ENCODE measurements around the gene GFOD1.
A peak's percentile ranks its signal among the peaks of the same experiment; 100 is the strongest.

Gene GFOD1

DNA sequence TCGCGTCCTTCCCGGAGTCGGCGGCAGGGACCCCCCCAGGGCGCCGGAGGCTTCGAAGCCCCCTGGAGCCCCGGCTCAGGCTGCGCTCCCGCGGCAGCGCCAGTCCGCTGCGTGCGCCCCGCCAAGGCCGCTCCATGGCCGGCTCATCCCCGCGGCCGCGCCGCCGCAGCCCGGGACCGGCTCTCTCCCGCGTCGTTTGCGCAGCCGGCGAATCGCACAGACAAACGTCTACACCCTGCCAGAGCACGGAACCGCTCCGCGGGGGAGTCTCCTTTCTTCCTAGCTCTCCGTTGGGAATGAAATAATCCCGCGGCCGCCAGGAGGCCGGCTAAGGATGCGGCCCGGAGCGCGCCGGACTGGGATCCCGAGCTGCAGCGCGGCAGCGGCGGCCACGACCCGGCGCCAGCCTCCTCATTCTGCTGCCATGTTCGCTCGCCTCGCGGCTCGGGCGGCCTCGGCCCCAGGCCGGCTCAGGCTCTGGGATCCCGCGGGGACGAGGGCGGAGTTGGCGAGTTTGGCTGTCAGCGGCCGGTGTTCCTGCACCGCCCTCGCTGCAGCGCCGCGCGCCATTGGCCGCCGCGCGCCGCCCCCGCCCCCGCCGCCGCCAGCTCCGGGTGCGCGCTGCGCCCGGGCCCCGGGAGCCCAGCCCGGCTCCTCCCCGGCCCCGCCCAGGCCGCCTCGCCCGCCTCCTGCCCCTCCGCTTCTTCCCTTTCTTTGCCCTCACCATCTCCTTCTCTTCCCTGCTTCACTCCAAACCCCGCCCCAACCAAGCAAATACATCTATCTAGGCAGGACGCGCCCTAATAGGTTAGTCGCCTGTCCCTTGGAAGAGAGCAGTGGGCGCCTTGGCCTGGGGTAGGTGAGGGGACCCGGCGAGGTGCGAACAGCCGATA, at the start of gene GFOD1:
GFOD1 (minus strand) TSS at position 479 of the 893 bp plus-strand sequence. CDS start 710 bp downstream, outside the sequence.
- no peaks in the 10 kb centered on the region for H3K9me3 ChIP-seq (ENCODE audit: control insufficient read depth in 1 of 2, low read length in 2 of 2)
- peaks cover 0 to 13% of the 10 kb centered on the region in 2 donors for H3K4me1 ChIP-seq (ENCODE audit: control insufficient read depth in 1 of 2, insufficient read depth in 2 of 2, low read length in 2 of 2)
- H3K27ac ChIP-seq (ENCODE audit: low read length) = peak within 1 kb of the TSS; percentile 69
- H3K36me3 ChIP-seq (ENCODE audit: control insufficient read depth in 1 of 2, insufficient read depth in 2 of 2, low read length in 2 of 2) = no peaks in the 10 kb centered on the region
- peak within 1 kb of the TSS; percentile 86 to 95 for H3K4me3 ChIP-seq (ENCODE audit: low read depth in 1 of 2, low read length in 2 of 2)
- no peaks in the 10 kb centered on the region for H3K27me3 ChIP-seq (ENCODE audit: low read depth, low read length)

DNA sequence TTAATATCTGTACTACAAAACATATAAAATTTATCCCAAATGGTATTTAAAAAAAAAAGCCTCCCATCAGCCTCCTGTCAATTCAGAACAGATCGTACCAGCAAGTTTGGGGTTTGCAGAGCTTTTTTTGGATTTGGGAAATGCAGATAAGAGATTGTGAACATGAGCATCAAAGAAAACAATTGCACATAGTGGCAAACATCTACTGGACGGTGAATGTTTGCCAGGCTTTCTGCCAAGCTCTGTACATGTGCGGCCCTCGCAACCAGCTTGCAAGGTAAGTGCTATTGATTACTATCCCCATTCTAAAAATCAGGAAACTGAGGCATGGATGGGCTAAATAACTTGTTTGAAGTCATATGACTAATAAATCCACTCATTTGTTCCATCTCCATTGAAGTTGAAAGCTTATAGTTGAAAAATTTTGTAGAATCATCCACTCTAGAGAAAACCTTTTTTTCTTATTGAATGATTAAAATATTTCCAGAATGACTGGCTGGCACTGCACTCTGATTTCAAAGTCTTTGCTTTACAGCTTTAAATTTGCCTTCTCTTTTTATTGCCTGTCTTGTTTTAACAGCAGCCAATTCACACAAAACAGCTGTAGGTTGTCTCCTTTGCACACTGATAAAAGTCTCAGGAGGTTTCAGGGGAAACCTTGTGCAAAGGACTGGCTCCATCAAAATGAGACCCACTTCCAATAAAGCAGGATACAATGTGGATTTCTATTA, 49.6 kb upstream of the GFOD1 start:
- H3K27ac ChIP-seq (ENCODE audit: low read length) = no peak overlapping the region
- H3K4me1 ChIP-seq (ENCODE audit: control insufficient read depth in 1 of 2, insufficient read depth in 2 of 2, low read length in 2 of 2) = no peaks in the 10 kb centered on the region
- no peaks in the 10 kb centered on the region for H3K9me3 ChIP-seq (ENCODE audit: control insufficient read depth in 1 of 2, low read length in 2 of 2)
- H3K27me3 ChIP-seq (ENCODE audit: low read depth, low read length) = no peaks in the 10 kb centered on the region
- H3K36me3 ChIP-seq (ENCODE audit: control insufficient read depth in 1 of 2, insufficient read depth in 2 of 2, low read length in 2 of 2) = no peaks in the 10 kb centered on the region
- no peak overlapping the region for H3K4me3 ChIP-seq (ENCODE audit: low read depth in 1 of 2, low read length in 2 of 2)

DNA sequence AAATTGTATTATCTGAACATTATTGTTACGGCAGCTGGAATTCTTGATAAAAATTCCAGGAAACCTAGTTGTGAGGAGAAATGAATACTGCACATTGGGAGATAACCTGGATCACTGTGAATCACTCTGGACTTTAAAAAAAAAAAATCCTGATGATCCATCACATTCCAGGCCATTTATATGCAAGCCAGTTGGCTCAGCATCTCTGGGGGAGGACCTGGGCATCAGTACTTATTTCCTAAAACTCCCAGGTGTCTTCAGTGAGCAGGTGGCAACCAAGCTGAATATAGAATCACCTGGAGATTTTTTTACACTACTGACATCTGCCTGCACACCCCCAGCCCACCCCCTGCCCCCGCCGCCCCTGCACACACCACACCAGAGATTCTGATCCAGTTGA, 47.9 kb upstream of the GFOD1 start:
- Histone ChIP-seq H3K27ac (ENCODE audit: low read length) (no peak overlapping the region), H3K36me3 (ENCODE audit: control insufficient read depth in 1 of 2, insufficient read depth in 2 of 2, low read length in 2 of 2) (no peaks in the 10 kb centered on the region), H3K9me3 (ENCODE audit: control insufficient read depth in 1 of 2, low read length in 2 of 2) (no peaks in the 10 kb centered on the region), H3K4me1 (ENCODE audit: control insufficient read depth in 1 of 2, insufficient read depth in 2 of 2, low read length in 2 of 2) (no peaks in the 10 kb centered on the region), H3K27me3 (ENCODE audit: low read depth, low read length) (no peaks in the 10 kb centered on the region), H3K4me3 (ENCODE audit: low read depth in 1 of 2, low read length in 2 of 2) (no peak overlapping the region)

- no peak overlapping the region for H3K27ac ChIP-seq (ENCODE audit: low read length)
- H3K27me3 ChIP-seq (ENCODE audit: low read depth, low read length) = no peaks in the 10 kb centered on the region
- no peaks in the 10 kb centered on the region for H3K4me1 ChIP-seq (ENCODE audit: control insufficient read depth in 1 of 2, insufficient read depth in 2 of 2, low read length in 2 of 2)
- no peaks in the 10 kb centered on the region for H3K36me3 ChIP-seq (ENCODE audit: control insufficient read depth in 1 of 2, insufficient read depth in 2 of 2, low read length in 2 of 2)
- no peak overlapping the region for H3K4me3 ChIP-seq (ENCODE audit: low read depth in 1 of 2, low read length in 2 of 2)
- H3K9me3 ChIP-seq (ENCODE audit: control insufficient read depth in 1 of 2, low read length in 2 of 2) = no peaks in the 10 kb centered on the region
Observed at GRCh38 chr6:13534536-13534935, 47.1 kb upstream of the GFOD1 start.

DNA sequence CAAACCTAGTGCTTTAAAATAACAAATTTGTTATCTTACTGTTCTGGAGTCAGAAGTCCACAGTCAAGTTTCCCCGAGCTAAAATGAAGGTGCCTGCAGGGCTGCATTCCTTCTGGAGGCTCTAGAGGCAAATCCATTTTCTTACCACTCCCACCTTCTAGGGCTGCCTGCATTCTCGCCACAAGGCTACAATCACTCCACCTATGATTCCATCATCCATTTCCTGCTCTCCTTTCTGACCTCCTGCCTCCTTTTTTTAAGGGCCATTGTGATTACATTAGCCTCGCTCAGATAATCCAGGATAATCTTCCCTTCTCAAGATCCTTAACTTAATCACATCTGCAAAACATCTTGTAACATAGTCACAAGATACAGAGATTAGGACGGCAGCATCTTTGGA, 44.6 kb upstream of the GFOD1 start:
- Histone ChIP-seq H3K27ac (ENCODE audit: low read length) (no peak overlapping the region), H3K9me3 (ENCODE audit: control insufficient read depth in 1 of 2, low read length in 2 of 2) (no peaks in the 10 kb centered on the region), H3K36me3 (ENCODE audit: control insufficient read depth in 1 of 2, insufficient read depth in 2 of 2, low read length in 2 of 2) (no peaks in the 10 kb centered on the region), H3K4me1 (ENCODE audit: control insufficient read depth in 1 of 2, insufficient read depth in 2 of 2, low read length in 2 of 2) (no peaks in the 10 kb centered on the region), H3K27me3 (ENCODE audit: low read depth, low read length) (no peaks in the 10 kb centered on the region), H3K4me3 (ENCODE audit: low read depth in 1 of 2, low read length in 2 of 2) (no peak overlapping the region)

- no peaks in the 10 kb centered on the region for H3K36me3 ChIP-seq (ENCODE audit: control insufficient read depth in 1 of 2, insufficient read depth in 2 of 2, low read length in 2 of 2)
Observed at GRCh38 chr6:13528777-13529343, 41.5 kb upstream of the GFOD1 start.

GRCh38 chr6:13528232-13528631, 40.8 kb upstream of the GFOD1 start:
- no peaks in the 10 kb centered on the region for H3K9me3 ChIP-seq (ENCODE audit: control insufficient read depth in 1 of 2, low read length in 2 of 2)
- H3K36me3 ChIP-seq (ENCODE audit: control insufficient read depth in 1 of 2, insufficient read depth in 2 of 2, low read length in 2 of 2) = no peaks in the 10 kb centered on the region
- no peak overlapping the region for H3K4me3 ChIP-seq (ENCODE audit: low read depth in 1 of 2, low read length in 2 of 2)
- H3K27ac ChIP-seq (ENCODE audit: low read length) = no peak overlapping the region
- peaks cover 0 to 4% of the 10 kb centered on the region in 2 donors for H3K4me1 ChIP-seq (ENCODE audit: control insufficient read depth in 1 of 2, insufficient read depth in 2 of 2, low read length in 2 of 2)
- H3K27me3 ChIP-seq (ENCODE audit: low read depth, low read length) = no peaks in the 10 kb centered on the region

More at GRCh38 chr6:13528777-13529343, 41.5 kb upstream of the GFOD1 start:
- no peaks in the 10 kb centered on the region for H3K9me3 ChIP-seq (ENCODE audit: control insufficient read depth in 1 of 2, low read length in 2 of 2)
- H3K27ac ChIP-seq (ENCODE audit: low read length) = no peak overlapping the region
- peaks cover 0 to 4% of the 10 kb centered on the region in 2 donors for H3K4me1 ChIP-seq (ENCODE audit: control insufficient read depth in 1 of 2, insufficient read depth in 2 of 2, low read length in 2 of 2)
- H3K4me3 ChIP-seq (ENCODE audit: low read depth in 1 of 2, low read length in 2 of 2) = no peak overlapping the region
- no peaks in the 10 kb centered on the region for H3K27me3 ChIP-seq (ENCODE audit: low read depth, low read length)

DNA sequence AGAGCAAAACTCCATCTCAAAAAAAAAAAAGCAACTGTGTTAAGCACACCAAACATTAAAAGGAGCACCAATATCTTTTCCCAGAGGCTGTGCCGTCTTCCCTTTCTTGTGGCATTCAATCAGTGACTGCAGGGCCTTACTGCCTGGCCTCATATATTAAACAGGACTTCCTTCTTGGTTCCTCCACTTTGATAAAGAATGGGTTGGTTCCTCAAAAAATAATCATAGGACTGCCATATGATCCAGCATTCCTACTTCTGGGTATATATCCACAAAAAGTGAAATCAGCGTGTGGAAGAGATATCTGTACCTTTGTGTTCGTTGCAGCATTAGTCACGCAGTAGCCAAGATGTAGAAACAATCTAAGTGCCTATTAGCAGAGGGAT, 40.3 kb upstream of the GFOD1 start:
- Histone ChIP-seq H3K4me1 (ENCODE audit: control insufficient read depth in 1 of 2, insufficient read depth in 2 of 2, low read length in 2 of 2) (peaks cover 0 to 4% of the 10 kb centered on the region in 2 donors), H3K27ac (ENCODE audit: low read length) (no peak overlapping the region), H3K9me3 (ENCODE audit: control insufficient read depth in 1 of 2, low read length in 2 of 2) (no peaks in the 10 kb centered on the region), H3K36me3 (ENCODE audit: control insufficient read depth in 1 of 2, insufficient read depth in 2 of 2, low read length in 2 of 2) (no peaks in the 10 kb centered on the region), H3K27me3 (ENCODE audit: low read depth, low read length) (no peaks in the 10 kb centered on the region), H3K4me3 (ENCODE audit: low read depth in 1 of 2, low read length in 2 of 2) (no peak overlapping the region)

- Histone ChIP-seq H3K27ac (ENCODE audit: low read length) (no peak overlapping the region), H3K4me3 (ENCODE audit: low read depth in 1 of 2, low read length in 2 of 2) (no peak overlapping the region), H3K36me3 (ENCODE audit: control insufficient read depth in 1 of 2, insufficient read depth in 2 of 2, low read length in 2 of 2) (no peaks in the 10 kb centered on the region), H3K4me1 (ENCODE audit: control insufficient read depth in 1 of 2, insufficient read depth in 2 of 2, low read length in 2 of 2) (peaks cover 0 to 4% of the 10 kb centered on the region in 2 donors), H3K27me3 (ENCODE audit: low read depth, low read length) (no peaks in the 10 kb centered on the region), H3K9me3 (ENCODE audit: control insufficient read depth in 1 of 2, low read length in 2 of 2) (no peaks in the 10 kb centered on the region)
Observed at GRCh38 chr6:13526727-13527670, 39.6 kb upstream of the GFOD1 start.

DNA sequence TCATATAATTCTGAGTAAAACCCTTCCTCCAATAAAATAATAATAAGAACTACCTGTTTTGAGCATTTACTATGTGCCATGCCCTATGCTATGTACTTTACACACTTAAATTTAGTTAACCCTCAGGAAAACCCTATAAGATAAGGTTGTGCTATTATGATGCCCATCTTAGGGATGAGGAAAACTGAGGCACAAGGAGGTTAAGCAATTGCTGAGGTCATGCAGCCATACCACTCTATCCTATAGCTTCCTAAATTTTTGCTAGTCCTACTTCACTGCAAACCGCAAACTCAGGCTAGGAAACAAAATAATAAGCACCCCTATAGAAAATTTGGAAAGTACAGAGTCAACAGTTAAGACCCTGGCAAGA, 38.9 kb upstream of the GFOD1 start:
- Histone ChIP-seq H3K4me1 (ENCODE audit: control insufficient read depth in 1 of 2, insufficient read depth in 2 of 2, low read length in 2 of 2) (peaks cover 0 to 4% of the 10 kb centered on the region in 2 donors), H3K27ac (ENCODE audit: low read length) (no peak overlapping the region)

More for the DNA sequence above, 38.9 kb upstream of the GFOD1 start:
- Histone ChIP-seq H3K27me3 (ENCODE audit: low read depth, low read length) (no peaks in the 10 kb centered on the region), H3K9me3 (ENCODE audit: control insufficient read depth in 1 of 2, low read length in 2 of 2) (no peaks in the 10 kb centered on the region), H3K4me3 (ENCODE audit: low read depth in 1 of 2, low read length in 2 of 2) (no peak overlapping the region), H3K36me3 (ENCODE audit: control insufficient read depth in 1 of 2, insufficient read depth in 2 of 2, low read length in 2 of 2) (no peaks in the 10 kb centered on the region)

All from muscle layer of duodenum (tissue), 2 donors.